A673 (cell line): ENCODE data around the gene TIMM10B.

Source experiments
- EZH2 ChIP-seq: fragments of 200-600 bp; sonication (generic); IDR thresholded peaks from 2 replicates; pipeline ENCODE4 v1.6.1; 2017; ENCODE audit warnings: borderline replicate concordance, low read depth, mild to moderate bottlenecking, mixed read lengths, antibody characterized with exemption, low read length; ENCODE audit not compliant: poor library complexity, severe bottlenecking
- TF ChIP-seq, protein P1 (sequence below): fragments of 300-800, 200-600 bp; sonication (generic); conservative IDR thresholded peaks from 2 replicates; pipeline ENCODE4 v1.5.1; 2017; ENCODE audit warnings: low read depth, mild to moderate bottlenecking, antibody characterized with exemption, low read length, moderate library complexity, mixed read lengths

DNA sequence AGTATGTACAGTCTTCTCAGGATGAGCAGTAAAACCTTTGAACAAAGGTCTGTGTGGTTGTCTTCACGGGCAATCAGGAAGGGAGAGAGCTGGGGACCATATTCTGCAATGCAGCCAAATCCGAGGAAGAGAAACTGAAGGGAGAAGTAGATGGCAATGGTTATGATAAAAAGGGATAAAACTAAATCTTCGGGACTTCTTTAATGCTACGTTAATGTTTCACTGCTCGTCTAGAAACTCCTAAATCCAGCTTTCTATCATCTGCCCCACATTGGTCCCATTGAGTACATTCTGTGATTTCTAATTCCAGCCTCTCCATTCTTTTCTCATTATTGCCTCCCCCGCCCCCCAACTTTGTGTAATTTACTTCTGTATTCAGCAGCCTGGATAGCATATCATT is 1.7 kb downstream of the TIMM10B start:
- TF ChIP-seq, protein P1, sequence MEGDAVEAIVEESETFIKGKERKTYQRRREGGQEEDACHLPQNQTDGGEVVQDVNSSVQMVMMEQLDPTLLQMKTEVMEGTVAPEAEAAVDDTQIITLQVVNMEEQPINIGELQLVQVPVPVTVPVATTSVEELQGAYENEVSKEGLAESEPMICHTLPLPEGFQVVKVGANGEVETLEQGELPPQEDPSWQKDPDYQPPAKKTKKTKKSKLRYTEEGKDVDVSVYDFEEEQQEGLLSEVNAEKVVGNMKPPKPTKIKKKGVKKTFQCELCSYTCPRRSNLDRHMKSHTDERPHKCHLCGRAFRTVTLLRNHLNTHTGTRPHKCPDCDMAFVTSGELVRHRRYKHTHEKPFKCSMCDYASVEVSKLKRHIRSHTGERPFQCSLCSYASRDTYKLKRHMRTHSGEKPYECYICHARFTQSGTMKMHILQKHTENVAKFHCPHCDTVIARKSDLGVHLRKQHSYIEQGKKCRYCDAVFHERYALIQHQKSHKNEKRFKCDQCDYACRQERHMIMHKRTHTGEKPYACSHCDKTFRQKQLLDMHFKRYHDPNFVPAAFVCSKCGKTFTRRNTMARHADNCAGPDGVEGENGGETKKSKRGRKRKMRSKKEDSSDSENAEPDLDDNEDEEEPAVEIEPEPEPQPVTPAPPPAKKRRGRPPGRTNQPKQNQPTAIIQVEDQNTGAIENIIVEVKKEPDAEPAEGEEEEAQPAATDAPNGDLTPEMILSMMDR: no peak
- TF ChIP-seq EZH2: no peak
